Stimulated activated naive CD8-positive, alpha-beta T cell treated with anti-CD3 and anti-CD28 coated beads, Interleukin-15, amount 100 ng/mL, for 72 hours (primary cell): ENCODE measurements around the gene KLF5.
"Not testable (repeated sequence)": the region's sequence is repeated elsewhere in the genome, so short reads cannot be mapped to it uniquely, and the experiment has no call there.

ENCODE experiments used
- ATAC-seq: fragments of 150-1000 bp; cut with Tn5 transposase; 2 replicates; pipeline ENCODE4 v1.10.0; 2021; ENCODE audit warnings: mild to moderate bottlenecking, moderate library complexity
- DNase-seq, 2 donors: peaks; one replicate each; pipeline ENCODE4 v3.0.0; 2021 to 2022
- H3K27ac Mint-ChIP-seq, 2 donors: one replicate each; pipeline ENCODE4 v1.8.0; 2022; ENCODE audit warnings: mild to moderate bottlenecking in 2 of 2, mixed read lengths in 2 of 2, moderate library complexity in 2 of 2
- H3K27me3 Mint-ChIP-seq: one replicate; pipeline ENCODE4 v1.8.0; 2022; ENCODE audit warnings: mixed read lengths
- H3K4me1 Mint-ChIP-seq: one replicate; pipeline ENCODE4 v1.8.0; 2022; ENCODE audit warnings: mild to moderate bottlenecking, mixed read lengths
- H3K4me3 Mint-ChIP-seq, 2 donors: one replicate each; pipeline ENCODE4 v1.8.0; 2022; ENCODE audit warnings: mild to moderate bottlenecking in 2 of 2, mixed read lengths in 2 of 2, moderate library complexity in 1 of 2
- H3K9me3 Mint-ChIP-seq, 2 donors: one replicate each; pipeline ENCODE4 v1.8.0; 2022; ENCODE audit warnings: mixed read lengths in 2 of 2

KLF5 gene

DNA sequence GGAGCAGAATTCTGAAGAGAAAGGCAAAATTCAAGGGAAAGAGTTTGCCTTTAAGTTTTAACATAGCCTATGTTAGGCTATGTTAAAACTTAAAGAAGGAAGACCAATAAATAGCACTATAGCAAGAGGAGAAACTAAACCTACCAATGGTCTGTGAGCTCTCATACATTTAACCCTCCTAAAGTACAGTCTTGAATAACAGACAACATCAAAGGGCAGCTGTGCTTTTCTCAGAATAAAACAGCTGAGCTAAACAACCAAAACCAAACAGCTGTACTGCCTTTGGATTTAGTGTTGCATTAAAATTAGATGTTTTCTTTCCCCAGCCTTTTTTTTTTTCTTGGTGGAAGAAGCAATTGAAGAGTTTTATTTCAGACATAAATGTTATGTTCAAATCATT, 34.0 kb downstream of the KLF5 start:
- Mint-ChIP-seq H3K27ac (no peak overlapping the region), H3K27me3 (no peaks in the 10 kb centered on the region), H3K4me3 (no peak overlapping the region), H3K4me1 (peaks cover 10% of the 10 kb centered on the region), H3K9me3 (peaks cover 0 to 10% of the 10 kb centered on the region in 2 donors)
- DNase-seq, result no peak
- no peak for ATAC-seq

DNA sequence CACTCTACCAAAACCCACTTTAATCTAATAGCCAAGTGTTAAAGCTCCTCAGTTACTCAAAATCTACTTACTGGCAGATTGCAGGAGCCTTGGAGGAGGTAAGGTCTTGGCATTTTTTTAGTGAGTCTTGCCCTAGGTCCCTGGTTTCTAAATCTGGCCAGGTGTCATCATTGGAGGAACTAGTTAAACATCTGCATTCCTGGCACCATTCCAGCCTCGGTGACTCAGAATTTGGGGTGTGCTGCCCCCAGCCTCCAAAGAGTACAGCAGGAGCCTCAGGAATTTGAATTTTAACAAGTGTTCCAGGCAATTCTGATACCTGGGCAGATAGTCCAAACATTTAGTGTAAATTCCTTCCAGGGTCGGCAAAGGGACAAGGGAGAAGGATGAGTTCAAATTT, 37.4 kb downstream of the KLF5 start:
- ATAC-seq, result no peak
- no peak for DNase-seq
- no peaks in the 10 kb centered on the region for H3K9me3 Mint-ChIP-seq

GRCh38 chr13:73096638-73097037, 37.8 kb downstream of the KLF5 start:
- Mint-ChIP-seq H3K4me3 (no peak overlapping the region), H3K4me1 (no peaks in the 10 kb centered on the region), H3K9me3 (no peaks in the 10 kb centered on the region), H3K27me3 (no peaks in the 10 kb centered on the region), H3K27ac (no peak overlapping the region)
- no peak for DNase-seq
- ATAC-seq, result no peak

More for the DNA sequence above, 37.4 kb downstream of the KLF5 start:
- Mint-ChIP-seq H3K27ac (no peak overlapping the region), H3K4me1 (no peaks in the 10 kb centered on the region), H3K27me3 (no peaks in the 10 kb centered on the region), H3K4me3 (no peak overlapping the region)

- not testable (repeated sequence) for ATAC-seq, H3K4me1 Mint-ChIP-seq, H3K27ac Mint-ChIP-seq, H3K9me3 Mint-ChIP-seq, DNase-seq, H3K4me3 Mint-ChIP-seq
- peaks cover 16% of the 10 kb centered on the region for H3K27me3 Mint-ChIP-seq
These were observed 42.0 kb downstream of the KLF5 start for GRCh38 chr13:73100781-73101180.

DNA sequence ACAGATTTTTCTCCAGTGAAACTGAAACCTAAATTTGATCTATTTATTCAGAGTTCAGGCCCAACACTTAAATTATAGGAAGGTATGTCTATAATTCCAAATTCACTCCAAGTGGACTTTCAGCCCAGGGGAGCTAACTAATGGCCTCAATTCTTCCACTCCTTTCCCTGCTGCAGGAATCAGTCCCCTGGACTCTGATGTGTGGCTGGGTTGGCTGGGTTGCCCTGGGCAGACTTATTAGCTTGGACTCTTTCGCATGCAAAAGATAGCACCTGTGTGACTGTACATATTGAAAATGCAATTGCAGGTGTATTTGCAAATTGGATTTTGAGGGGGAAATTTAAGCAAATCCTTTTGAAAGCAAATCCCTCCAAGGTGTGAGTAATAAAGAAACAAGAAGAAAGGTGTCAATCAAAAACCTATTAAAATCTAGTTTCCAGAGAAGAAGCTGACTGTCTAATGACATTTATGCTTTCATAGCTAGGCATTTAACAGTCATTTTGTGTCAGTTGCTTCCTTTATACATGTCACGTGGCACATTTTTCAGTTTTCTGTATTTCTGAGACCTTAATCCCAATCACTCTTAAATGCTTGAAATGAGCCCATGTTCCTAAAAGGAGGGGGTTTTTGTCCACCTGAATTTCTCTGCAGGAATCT, 42.7 kb downstream of the KLF5 start:
- H3K27ac Mint-ChIP-seq, result no peak overlapping the region
- ATAC-seq (no peak), DNase-seq (no peak)
- no peaks in the 10 kb centered on the region for H3K9me3 Mint-ChIP-seq
- H3K27me3 Mint-ChIP-seq, result peaks cover 16% of the 10 kb centered on the region
- H3K4me1 Mint-ChIP-seq, result no peaks in the 10 kb centered on the region
- H3K4me3 Mint-ChIP-seq, result no peak overlapping the region

DNA sequence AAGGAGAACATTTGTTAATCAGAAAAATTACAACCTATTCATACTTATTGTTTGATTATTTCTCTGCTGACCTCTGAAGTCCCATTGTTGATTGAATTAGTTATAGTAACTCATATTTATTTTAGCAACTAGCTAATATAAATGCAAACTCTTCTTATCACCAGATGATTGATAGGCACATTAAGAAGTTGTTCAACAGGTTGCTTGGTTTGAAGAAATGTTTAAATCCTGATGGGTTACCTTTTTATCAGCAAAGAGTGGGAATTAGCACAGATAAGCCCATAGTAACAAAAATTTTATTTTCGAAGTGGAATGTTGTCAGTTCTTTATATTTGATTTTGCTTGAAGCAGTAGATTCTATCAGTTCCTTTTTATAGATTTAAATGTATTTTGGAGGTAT, 44.4 kb downstream of the KLF5 start:
- H3K9me3 Mint-ChIP-seq, result no peaks in the 10 kb centered on the region
- H3K27ac Mint-ChIP-seq, result no peak overlapping the region
- H3K4me1 Mint-ChIP-seq, result no peaks in the 10 kb centered on the region
- peaks cover 16% of the 10 kb centered on the region for H3K27me3 Mint-ChIP-seq
- no peak overlapping the region for H3K4me3 Mint-ChIP-seq
- DNase-seq (no peak), ATAC-seq (no peak)

GRCh38 chr13:73106513-73107178, 47.8 kb downstream of the KLF5 start:
- DNase-seq, result no peak
- H3K27me3 Mint-ChIP-seq, result peaks cover 16% of the 10 kb centered on the region
- no peak overlapping the region for H3K27ac Mint-ChIP-seq
- H3K9me3 Mint-ChIP-seq, result no peaks in the 10 kb centered on the region
- H3K4me3 Mint-ChIP-seq, result no peak overlapping the region
- H3K4me1 Mint-ChIP-seq, result no peaks in the 10 kb centered on the region
- no peak for ATAC-seq

GRCh38 chr13:73107481-73107880, 48.7 kb downstream of the KLF5 start:
- Mint-ChIP-seq H3K4me1 (no peaks in the 10 kb centered on the region), H3K4me3 (no peak overlapping the region), H3K27ac (no peak overlapping the region), H3K27me3 (peaks cover 13% of the 10 kb centered on the region), H3K9me3 (no peaks in the 10 kb centered on the region)
- ATAC-seq, result no peak
- no peak for DNase-seq

DNA sequence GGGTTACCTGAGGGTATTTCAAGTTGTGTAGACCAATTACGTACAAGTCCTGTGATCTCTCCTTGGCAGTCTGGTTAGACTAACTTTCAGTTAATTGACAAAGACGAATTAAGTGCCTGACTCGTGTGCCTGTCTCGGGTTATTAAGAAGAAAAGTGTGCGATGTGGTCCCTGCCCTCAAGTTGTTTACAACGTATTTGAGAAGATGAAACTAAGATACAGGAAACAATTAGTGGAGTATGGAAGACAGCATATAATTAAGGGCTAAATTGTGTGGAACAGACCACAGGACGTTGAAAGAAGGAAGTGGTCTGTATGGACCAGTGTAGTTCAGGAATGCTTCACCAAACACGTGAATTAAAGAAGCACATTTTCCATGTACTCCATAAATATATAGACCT, 49.2 kb downstream of the KLF5 start:
- H3K27me3 Mint-ChIP-seq, result peaks cover 8% of the 10 kb centered on the region
- ATAC-seq, result no peak
- no peak for DNase-seq
- H3K27ac Mint-ChIP-seq, result no peak overlapping the region
- H3K4me1 Mint-ChIP-seq, result no peaks in the 10 kb centered on the region
- no peak overlapping the region for H3K4me3 Mint-ChIP-seq
- H3K9me3 Mint-ChIP-seq, result no peaks in the 10 kb centered on the region

DNA sequence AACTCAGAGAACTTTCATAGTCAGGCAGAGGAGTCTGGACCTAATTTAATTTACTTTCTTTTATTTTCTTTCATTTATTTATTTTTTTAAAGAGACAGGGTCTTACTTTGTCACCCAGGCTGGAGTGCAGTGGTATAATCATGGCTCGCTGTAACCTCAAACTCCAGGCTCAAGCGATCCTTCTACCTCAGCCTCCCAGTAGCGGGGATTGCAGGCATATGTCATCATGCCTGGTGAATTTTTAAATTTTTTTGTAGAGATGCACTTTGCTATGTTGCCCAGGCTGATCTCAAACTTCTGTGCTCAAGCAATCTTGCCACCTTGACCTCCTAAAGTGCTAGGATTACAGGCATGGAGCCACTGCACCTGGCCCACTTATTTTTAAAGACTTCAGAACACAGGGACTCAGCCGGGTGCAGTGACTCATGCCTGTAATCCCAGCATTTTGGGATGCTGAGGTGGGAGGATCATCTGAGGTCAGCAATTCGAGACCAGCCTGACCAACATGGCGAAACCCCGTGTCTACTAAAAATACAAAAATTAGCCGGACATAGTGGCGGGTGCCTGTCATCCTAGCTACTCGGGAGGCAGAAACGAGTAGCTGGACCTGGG, 50.6 kb downstream of the KLF5 start:
- H3K27me3 Mint-ChIP-seq, result peaks cover 2% of the 10 kb centered on the region
- no peak overlapping the region for H3K4me3 Mint-ChIP-seq
- H3K27ac Mint-ChIP-seq, result no peak overlapping the region
- no peak for ATAC-seq
- H3K4me1 Mint-ChIP-seq, result no peaks in the 10 kb centered on the region
- no peaks in the 10 kb centered on the region for H3K9me3 Mint-ChIP-seq
- DNase-seq, result no peak

DNA sequence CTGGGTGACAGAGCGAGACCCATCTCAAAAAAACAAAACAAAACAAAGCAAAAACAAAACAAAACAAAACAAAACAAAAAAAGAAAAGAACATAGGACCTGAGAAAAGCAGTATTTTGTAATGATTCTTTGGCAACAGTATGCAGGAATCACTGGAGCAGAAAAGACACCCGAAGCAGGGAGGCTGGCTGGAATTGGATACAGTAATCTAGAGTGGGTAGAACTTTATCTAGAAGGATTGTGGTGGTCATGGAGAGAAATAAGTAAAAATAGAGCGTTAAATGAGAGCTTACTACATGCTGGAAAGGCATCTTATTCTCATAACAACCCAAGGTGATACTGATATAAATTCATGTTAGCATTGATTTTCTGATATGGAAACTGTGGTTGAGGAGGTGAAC, 51.2 kb downstream of the KLF5 start:
- H3K4me3 Mint-ChIP-seq, result no peak overlapping the region
- ATAC-seq (no peak), DNase-seq (no peak)
- no peaks in the 10 kb centered on the region for H3K4me1 Mint-ChIP-seq
- H3K27ac Mint-ChIP-seq, result no peak overlapping the region
- H3K27me3 Mint-ChIP-seq, result no peaks in the 10 kb centered on the region
- no peaks in the 10 kb centered on the region for H3K9me3 Mint-ChIP-seq

GRCh38 chr13:73110814-73111213, 52.0 kb downstream of the KLF5 start:
- Mint-ChIP-seq H3K4me3 (no peak overlapping the region), H3K4me1 (no peaks in the 10 kb centered on the region), H3K27me3 (no peaks in the 10 kb centered on the region), H3K9me3 (no peaks in the 10 kb centered on the region), H3K27ac (no peak overlapping the region)
- no peak for DNase-seq
- ATAC-seq, result no peak

GRCh38 chr13:73111331-73111730, 52.5 kb downstream of the KLF5 start:
- DNase-seq, result no peak
- no peak for ATAC-seq
- Mint-ChIP-seq H3K4me3 (no peak overlapping the region), H3K27ac (no peak overlapping the region), H3K27me3 (no peaks in the 10 kb centered on the region), H3K4me1 (no peaks in the 10 kb centered on the region), H3K9me3 (no peaks in the 10 kb centered on the region)

DNA sequence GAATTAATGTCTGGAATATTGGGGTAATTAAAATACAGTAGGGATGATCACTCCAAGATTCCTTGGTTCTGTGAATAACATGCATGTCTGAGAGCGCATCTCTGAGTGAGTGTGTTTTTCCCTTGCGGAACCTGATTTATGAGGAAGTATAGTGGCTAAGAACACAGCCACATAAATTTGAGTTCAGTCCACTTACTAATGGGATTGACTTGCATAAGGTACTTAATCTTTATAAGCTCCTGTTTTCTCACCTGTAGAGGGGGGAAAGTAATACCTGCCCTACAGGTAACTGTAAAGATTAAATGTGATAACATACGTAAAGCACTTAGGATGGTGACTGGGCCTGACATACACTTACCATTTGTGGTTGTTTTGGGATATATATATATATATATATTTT, 60.8 kb downstream of the KLF5 start:
- Mint-ChIP-seq H3K4me3 (no peak overlapping the region), H3K27me3 (no peaks in the 10 kb centered on the region), H3K4me1 (no peaks in the 10 kb centered on the region), H3K9me3 (no peaks in the 10 kb centered on the region), H3K27ac (no peak overlapping the region)
- DNase-seq (no peak), ATAC-seq (no peak)
